DMS53 treated with DMSO at 0.1 percent for 48 hours (cell line): Measurements from ENCODE around the gene INPP5E.
"Not testable (repeated sequence)": the region's sequence is repeated elsewhere in the genome, so short reads cannot be mapped to it uniquely, and the experiment has no call there.

Experiments used
- DNase-seq: peaks from one replicate; lab custom pipeline; 2025; ENCODE audit not compliant: unreplicated experiment; lab: John Stamatoyannopoulos, UW

The INPP5E gene

DNA sequence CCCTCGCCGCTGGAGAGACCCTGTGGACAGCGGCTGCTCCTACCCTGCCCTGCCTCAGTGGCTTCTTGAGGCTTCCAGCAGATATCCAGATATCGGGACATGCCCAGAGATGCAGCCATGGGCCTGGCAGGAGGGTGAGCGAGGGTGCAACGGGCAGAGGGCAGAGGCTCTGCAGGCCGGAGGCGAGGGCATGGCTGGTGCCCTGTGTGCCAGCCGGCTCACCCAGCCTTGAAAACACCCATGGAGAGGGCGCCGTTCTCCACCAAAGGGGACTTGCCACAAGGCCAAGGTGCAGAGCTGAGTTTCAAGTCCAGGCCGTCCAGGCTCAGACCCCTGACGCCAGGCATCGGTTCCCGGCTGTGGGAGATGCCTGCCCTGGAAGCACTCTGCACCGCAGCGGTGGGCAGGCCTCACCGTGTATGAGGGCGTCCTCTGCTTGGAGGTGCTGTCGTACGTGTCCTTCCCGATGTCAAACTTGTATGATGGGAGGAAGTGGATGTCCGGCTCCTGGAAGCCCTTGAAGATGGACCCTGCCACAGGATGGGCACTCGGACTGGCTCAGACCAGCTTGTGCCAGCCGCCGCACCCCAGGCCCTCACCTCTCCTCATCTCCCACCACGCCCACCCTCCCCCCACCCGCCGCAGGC, 8.9 kb downstream of the INPP5E start:
- no peak for DNase-seq

GRCh38 chr9:136429683-136430491, 9.8 kb downstream of the INPP5E start:
- no peak for DNase-seq

DNA sequence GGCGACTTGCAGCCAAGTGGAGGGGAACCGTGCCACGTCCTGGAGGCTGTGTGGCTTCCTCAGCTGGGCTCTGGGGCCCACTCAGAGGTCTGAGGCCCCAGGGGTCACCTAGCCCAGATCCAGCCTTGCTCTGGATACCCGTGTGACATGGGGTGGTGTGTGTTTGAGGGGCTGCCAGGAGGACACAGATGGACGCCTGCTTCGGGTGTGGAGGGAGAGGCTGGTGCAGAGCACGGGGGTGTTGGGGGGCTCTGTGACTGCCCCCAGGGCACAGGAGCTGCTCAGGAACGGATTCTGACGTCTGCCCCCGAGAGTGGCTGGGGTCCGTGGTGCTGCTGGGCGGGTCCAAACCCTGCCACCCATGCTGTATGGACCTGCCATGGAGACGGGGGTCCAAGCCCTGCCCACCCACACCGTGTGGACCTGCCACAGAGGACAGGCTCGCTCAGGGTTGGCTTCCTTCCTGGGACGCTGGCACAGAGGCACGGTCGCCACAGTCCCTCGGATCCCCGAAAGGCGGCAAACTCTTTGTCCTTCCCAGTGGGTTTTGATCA, 10.5 kb downstream of the INPP5E start:
- no peak for DNase-seq

- DNase-seq: no peak
Observed at GRCh38 chr9:136426787-136427186, 12.9 kb downstream of the INPP5E start.

DNA sequence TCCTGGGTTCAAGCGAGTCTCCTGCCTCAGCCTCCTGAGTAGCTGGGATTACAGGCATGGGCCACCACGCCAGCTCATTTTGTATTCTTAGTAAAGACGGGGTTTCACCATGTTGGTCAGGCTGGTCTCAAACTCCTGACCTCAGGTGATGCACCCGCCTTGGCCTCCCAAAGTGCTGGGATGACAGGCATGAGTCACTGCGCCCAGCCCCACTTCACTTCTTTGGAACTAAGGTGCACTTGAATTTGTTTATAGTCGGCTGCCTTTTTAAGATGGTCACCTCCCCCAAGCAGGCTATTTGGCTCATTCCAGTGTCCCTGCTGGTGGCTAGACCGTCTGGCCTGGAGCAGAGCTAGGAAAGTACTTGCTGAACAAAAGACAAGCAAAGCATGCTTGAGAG, 14.3 kb downstream of the INPP5E start:
- DNase-seq: not testable (repeated sequence)

DNA sequence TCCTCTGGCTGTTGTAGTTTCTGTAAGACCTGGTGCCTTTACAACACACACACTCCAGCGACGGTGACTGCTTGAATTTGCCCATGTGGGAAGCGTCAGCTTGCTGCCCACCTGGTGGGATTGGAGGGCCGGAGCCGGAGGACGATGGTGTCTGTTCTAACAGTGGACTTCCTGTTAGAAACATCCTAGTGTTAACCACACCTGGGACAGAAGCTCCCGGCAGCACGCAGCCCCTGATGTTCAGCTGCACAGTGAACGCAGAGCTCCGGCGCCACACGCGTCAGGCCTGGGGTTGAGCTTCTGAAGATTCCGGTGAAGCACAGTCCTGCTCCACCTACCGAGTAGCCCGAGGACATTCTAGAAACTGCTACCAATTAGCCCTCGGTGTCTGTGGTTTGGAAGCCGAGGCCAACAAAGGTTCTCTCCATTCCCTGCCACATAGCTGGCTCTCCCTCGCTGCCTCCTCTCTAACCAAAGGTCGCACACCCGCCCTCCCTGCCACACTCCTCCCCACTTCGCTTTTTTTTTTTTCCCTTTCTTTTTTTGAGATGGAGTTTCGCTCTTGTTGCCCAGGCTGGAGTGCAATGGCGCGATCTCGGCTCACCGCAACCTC, 14.8 kb downstream of the INPP5E start:
- DNase-seq: no peak

- no peak for DNase-seq
Observed at GRCh38 chr9:136423432-136424146, 16.1 kb downstream of the INPP5E start.

GRCh38 chr9:136422876-136423275, 16.8 kb downstream of the INPP5E start:
- no peak for DNase-seq

- no peak for DNase-seq
Observed at GRCh38 chr9:136421791-136422190, 17.9 kb downstream of the INPP5E start.

DNA sequence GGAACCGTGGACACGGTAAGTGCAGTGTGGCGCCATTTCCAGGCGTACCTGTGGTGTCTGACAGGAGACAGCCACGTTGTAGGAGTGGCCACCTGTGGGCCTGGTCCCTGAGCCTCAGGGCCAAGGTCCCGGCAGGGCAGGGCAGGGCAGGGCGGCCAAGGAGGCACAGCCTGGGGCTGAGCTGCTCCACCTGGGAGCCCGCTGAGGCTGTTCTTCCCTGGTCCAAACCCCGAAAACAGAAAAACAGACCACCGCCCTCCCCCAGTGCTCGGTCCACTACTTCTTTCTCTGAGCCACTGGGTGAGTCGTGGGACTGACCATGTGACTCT, 20.6 kb downstream of the INPP5E start:
- no peak for DNase-seq

DNA sequence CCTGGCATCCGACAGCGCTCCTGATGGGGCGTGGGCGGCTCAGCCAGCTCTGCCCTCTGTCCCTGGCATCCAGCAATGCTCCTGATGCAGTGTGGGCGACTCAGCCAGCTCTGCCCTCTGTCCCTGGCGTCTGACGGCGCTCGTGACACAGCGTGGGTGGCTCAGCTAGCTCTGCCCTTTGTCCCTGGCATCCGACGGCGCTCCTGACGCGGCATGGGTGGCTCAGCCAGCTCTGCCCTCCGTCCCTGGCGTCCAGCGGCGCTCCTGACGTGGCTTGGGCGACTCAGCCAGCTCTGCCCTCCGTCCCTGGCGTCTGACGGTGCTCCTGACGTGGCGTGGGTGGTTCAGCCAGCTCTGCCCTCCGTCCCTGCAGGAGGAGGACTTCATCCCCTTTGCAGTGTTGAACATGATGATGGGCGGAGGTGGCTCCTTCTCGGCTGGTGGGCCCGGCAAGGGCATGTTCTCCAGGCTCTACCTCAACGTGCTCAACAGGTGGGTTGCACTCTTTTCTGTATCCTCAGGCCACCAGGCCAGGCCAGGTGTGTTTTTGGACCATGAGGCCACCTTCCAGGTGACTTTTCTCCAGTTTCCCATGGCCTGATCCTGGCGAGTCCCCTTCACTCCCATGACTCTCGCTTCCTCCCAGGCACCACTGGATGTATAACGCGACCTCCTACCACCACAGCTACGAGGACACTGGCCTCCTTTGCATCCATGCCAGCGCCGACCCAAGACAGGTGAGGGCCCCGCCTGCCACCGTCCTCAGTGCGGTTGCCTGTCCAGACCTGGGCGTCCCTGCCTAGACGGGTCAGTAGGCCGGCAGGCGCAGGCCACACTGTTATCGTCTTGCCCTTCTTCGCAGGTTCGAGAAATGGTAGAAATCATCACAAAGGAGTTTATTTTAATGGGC, 21.2 kb downstream of the INPP5E start:
- no peak for DNase-seq

DNA sequence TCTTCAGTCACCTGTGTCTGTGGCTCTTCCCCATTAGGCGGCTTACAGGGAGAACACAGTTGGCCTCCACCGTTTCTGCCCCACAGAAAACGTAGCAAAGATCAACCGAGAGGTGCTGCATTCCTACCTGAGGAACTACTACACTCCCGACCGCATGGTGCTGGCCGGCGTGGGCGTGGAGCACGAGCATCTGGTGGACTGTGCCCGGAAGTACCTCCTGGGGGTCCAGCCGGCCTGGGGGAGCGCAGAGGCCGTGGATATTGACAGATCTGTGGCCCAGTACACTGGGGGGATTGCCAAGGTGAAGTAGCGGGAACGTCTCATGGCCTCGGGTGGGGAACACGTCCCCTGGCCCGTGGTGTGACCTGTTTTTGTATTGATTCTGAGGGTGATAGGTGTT, 22.7 kb downstream of the INPP5E start:
- no peak for DNase-seq

GRCh38 chr9:136416427-136416826, 23.2 kb downstream of the INPP5E start:
- no peak for DNase-seq

- no peak for DNase-seq
Observed at GRCh38 chr9:136412962-136413361, 26.7 kb downstream of the INPP5E start.

- no peak for DNase-seq
Observed at GRCh38 chr9:136411378-136411777, 28.3 kb downstream of the INPP5E start.

- peak; percentile 53 for DNase-seq
Observed at GRCh38 chr9:136410500-136411287, 29.0 kb downstream of the INPP5E start, which contains the start of the genes ENTR1 and PMPCA. ENTR1 (minus strand) TSS chr9:136410614; CDS start chr9:136410397, 217 bp downstream. PMPCA (plus strand) TSS chr9:136410658; CDS start chr9:136410669, 11 bp downstream.

DNA sequence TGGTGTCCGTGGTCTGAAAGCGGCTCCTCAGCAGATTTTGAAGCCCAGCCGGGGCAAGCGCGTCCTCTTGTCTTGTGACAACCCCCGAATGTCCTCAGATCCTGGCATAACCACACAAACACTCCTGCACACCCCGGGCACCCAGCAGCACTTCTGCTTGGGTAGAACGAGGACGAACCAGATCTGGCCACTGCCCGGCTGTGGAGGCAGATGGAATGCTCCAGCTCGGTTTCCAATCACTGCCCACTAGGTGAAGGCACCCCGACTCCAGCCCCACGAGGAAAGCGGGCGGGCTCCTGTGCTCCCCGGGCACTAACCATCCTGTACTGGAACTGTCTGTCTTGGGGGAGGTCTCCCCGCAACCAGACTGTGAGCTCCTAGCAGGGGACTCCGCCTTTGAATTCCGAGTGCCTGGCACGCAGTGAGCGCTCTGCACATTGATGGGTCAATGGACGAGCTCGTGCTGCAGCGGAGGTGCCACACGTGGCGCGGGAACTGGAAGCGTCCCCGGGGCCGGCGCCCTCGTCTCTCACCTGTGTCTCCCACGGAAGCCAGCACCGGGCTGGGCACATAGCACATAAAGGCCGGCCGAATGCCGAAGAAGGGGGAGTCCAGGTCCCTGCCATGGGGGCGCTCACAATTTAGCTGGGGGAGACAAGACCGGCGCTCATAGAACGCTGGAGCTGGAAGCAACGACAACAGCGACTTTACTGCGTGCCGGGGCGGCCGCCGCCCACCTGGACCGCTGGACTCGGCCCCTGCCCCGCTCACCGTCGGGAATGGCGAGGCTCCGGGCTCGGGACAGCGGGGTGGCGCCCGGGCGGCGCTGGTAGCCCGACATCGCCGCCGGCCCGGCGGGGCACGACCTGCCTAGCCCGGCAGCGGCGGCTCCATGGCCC, 29.8 kb downstream of the INPP5E start:
- DNase-seq: no peak

DNA sequence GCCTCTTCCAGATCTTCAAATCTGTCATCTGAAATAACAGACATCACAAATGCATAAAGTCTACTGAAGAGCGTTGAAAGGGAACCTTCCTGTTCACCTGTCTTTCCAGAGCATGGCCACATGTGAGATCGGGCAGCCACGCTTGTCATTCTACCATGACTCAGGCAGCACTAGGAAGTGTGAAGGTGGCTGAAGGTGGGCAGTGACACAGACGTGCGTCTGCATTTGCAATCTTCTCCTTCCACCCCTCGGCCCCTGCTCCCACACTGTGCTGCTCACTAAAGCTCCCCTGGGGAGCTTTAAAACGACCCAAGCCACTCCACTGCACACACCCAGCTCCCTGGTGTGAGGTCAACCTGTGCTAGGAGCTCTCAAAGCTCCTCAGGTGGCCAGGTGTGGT, 31.7 kb downstream of the INPP5E start:
- DNase-seq: no peak
